ENCODE data around the gene ZEB1. TPM values are rescaled to one million over a fixed set of nuclear protein-coding genes. Genes with fewer than 3 reads are reported as not detected.
"Not testable (repeated sequence)": the region's sequence is repeated elsewhere in the genome, so short reads cannot be mapped to it uniquely, and the experiment has no call there.

Gene ZEB1
- total RNA-seq, 2 experiments from 2014 or later = 50.4 to 51.6 TPM

DNA sequence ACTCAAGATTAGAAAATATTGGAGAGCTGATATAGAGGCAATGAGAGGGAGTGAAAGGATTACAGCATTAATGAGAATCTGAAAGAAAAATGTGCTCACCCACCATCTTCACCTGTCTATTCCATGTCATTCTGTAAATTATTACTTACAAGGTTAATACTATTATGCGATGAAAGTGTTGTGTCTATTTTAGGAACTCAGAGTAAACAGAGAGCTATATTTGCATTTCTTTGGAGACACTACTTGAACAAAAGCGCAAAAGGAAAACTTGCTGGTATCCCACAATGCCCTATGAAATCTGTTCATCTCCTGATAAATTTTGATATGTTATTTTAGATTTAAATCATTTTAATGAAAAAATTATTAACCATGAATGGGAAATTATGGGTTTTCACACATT, 196.1 kb downstream of the ZEB1 start:
- Mint-ChIP-seq H3K4me1 (no peaks in the 10 kb centered on the region), H3K4me3 (no peak overlapping the region), H3K27me3 (no peaks in the 10 kb centered on the region), H3K27ac (no peak overlapping the region), H3K36me3 (ENCODE audit: low read depth) (peaks cover 40% of the 10 kb centered on the region), H3K9me3 (no peaks in the 10 kb centered on the region)
- no peak for DNase-seq
- CTCF ChIA-PET = no interaction called here
- POLR2A ChIA-PET = no interaction called here

DNA sequence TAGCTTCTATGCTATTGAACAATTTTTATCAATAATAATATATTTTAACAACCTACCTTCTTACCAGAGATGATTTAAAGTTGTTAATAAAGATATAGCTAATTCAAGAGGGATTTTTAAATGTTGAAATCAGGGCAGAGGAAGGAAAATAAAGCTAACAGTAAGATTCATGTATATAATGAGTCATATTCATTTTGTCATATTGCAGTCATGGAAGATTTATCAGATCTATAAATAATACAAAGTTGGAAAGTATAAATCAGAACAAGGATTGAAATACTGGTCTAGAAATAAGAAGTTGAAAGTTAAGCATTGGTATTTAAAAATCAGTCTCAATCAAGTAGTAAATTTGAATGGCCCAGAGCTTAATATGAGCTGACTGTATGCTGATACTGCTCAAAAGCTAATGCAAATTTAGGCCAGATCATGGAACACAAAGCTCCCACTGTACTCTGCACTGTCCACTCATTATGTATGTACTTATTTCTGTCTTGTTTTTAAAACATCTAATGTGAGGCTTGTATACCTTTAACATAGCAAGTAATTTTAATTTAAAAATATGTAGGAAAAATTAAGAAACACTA, 196.9 kb downstream of the ZEB1 start:
- Mint-ChIP-seq H3K4me1 (no peaks in the 10 kb centered on the region), H3K27me3 (no peaks in the 10 kb centered on the region), H3K36me3 (ENCODE audit: low read depth) (peaks cover 40% of the 10 kb centered on the region), H3K9me3 (no peaks in the 10 kb centered on the region), H3K4me3 (no peak overlapping the region), H3K27ac (no peak overlapping the region)
- ChIA-PET POLR2A (no interaction called here), CTCF (no interaction called here)
- no peak for DNase-seq

DNA sequence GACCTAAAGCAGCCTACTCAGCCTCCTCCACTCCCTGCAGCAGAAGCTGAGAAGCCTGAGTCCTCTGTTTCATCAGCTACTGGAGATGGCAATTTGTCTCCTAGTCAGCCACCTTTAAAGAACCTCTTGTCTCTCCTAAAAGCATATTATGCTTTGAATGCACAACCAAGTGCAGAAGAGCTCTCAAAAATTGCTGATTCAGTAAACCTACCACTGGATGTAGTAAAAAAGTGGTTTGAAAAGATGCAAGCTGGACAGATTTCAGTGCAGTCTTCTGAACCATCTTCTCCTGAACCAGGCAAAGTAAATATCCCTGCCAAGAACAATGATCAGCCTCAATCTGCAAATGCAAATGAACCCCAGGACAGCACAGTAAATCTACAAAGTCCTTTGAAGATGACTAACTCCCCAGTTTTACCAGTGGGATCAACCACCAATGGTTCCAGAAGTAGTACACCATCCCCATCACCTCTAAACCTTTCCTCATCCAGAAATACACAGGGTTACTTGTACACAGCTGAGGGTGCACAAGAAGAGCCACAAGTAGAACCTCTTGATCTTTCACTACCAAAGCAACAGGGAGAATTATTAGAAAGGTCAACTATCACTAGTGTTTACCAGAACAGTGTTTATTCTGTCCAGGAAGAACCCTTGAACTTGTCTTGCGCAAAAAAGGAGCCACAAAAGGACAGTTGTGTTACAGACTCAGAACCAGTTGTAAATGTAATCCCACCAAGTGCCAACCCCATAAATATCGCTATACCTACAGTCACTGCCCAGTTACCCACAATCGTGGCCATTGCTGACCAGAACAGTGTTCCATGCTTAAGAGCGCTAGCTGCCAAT, 202.2 kb downstream of the ZEB1 start:
- Mint-ChIP-seq H3K27ac (no peak overlapping the region), H3K36me3 (ENCODE audit: low read depth) (peaks cover 63% of the 10 kb centered on the region), H3K9me3 (no peaks in the 10 kb centered on the region), H3K4me3 (no peak overlapping the region), H3K27me3 (no peaks in the 10 kb centered on the region), H3K4me1 (no peaks in the 10 kb centered on the region)
- POLR2A ChIA-PET = no interaction called here
- no peak for DNase-seq
- CTCF ChIA-PET = no interaction called here

GRCh38 chr10:31522820-31523219, 203.8 kb downstream of the ZEB1 start:
- peaks cover 63% of the 10 kb centered on the region for H3K36me3 Mint-ChIP-seq (ENCODE audit: low read depth)

GRCh38 chr10:31524460-31524859, 205.4 kb downstream of the ZEB1 start:
- Mint-ChIP-seq H3K27me3 (no peaks in the 10 kb centered on the region), H3K4me3 (no peak overlapping the region), H3K27ac (no peak overlapping the region), H3K36me3 (ENCODE audit: low read depth) (peaks cover 64% of the 10 kb centered on the region), H3K4me1 (no peaks in the 10 kb centered on the region), H3K9me3 (no peaks in the 10 kb centered on the region)
- POLR2A ChIA-PET = no interaction called here
- no peak for DNase-seq
- CTCF ChIA-PET = no interaction called here

More at GRCh38 chr10:31522820-31523219, 203.8 kb downstream of the ZEB1 start:
- Mint-ChIP-seq H3K9me3 (no peaks in the 10 kb centered on the region), H3K4me3 (no peak overlapping the region), H3K27me3 (no peaks in the 10 kb centered on the region), H3K27ac (no peak overlapping the region), H3K4me1 (no peaks in the 10 kb centered on the region)
- no peak for DNase-seq
- ChIA-PET CTCF (no interaction called here), POLR2A (no interaction called here)

DNA sequence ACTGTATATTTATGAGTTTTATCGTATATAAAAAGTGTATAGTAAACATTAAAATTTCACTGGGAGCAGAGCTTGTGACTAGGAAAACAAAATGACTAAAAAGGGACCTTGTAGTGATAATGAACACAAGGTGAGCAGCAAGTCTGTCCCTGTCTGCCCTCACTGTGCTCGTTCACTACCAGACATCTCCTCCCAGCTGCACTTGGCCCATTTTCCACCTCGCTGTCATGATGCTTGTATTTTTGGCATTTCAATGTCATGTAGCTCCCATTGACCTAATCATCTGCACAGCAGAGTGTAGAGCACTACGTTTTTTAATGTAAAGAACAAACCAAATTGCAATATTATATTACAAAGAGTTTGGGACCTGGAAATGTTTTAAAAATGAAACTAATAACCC, 207.2 kb downstream of the ZEB1 start:
- ChIA-PET CTCF (no interaction called here), POLR2A (no interaction called here)
- Mint-ChIP-seq H3K4me3 (no peak overlapping the region), H3K4me1 (no peaks in the 10 kb centered on the region), H3K36me3 (ENCODE audit: low read depth) (peaks cover 52% of the 10 kb centered on the region), H3K27me3 (no peaks in the 10 kb centered on the region), H3K27ac (no peak overlapping the region), H3K9me3 (no peaks in the 10 kb centered on the region)
- DNase-seq = no peak

DNA sequence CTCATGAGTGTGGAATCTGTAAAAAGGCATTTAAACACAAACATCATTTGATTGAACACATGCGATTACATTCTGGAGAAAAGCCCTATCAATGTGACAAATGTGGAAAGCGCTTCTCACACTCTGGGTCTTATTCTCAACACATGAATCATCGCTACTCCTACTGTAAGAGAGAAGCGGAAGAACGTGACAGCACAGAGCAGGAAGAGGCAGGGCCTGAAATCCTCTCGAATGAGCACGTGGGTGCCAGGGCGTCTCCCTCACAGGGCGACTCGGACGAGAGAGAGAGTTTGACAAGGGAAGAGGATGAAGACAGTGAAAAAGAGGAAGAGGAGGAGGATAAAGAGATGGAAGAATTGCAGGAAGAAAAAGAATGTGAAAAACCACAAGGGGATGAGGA, 207.7 kb downstream of the ZEB1 start:
- H3K36me3 Mint-ChIP-seq (ENCODE audit: low read depth) = peaks cover 47% of the 10 kb centered on the region
- CTCF ChIA-PET = no interaction called here
- no peaks in the 10 kb centered on the region for H3K27me3 Mint-ChIP-seq
- POLR2A ChIA-PET = no interaction called here
- no peaks in the 10 kb centered on the region for H3K4me1 Mint-ChIP-seq
- H3K4me3 Mint-ChIP-seq = no peak overlapping the region
- no peak overlapping the region for H3K27ac Mint-ChIP-seq
- DNase-seq = no peak
- H3K9me3 Mint-ChIP-seq = no peaks in the 10 kb centered on the region

DNA sequence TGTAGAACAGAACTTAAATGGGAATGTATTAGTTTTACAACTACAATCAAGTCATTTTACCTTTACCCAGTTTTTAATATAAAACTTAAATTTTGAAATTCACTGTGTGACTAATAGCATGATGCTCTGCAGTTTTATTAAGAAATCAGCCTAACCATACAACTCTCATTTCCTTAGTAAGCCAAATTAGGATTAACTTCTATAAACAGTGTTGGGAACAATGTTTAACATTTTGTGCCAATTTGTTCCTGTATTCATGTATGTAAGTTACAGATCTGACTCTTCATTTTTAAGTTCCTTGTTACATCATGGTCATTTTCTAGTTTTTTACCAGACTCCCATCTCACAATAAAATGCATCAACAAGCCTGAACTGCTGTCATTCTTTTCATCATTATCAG, 209.8 kb downstream of the ZEB1 start:
- no peaks in the 10 kb centered on the region for H3K9me3 Mint-ChIP-seq
- no peaks in the 10 kb centered on the region for H3K4me1 Mint-ChIP-seq
- no peak overlapping the region for H3K4me3 Mint-ChIP-seq
- no peaks in the 10 kb centered on the region for H3K27me3 Mint-ChIP-seq
- H3K36me3 Mint-ChIP-seq (ENCODE audit: low read depth) = peaks cover 33% of the 10 kb centered on the region
- CTCF ChIA-PET = no interaction called here
- no peak overlapping the region for H3K27ac Mint-ChIP-seq
- DNase-seq = no peak
- POLR2A ChIA-PET = no interaction called here

- H3K9me3 Mint-ChIP-seq = no peaks in the 10 kb centered on the region
Observed at GRCh38 chr10:31536302-31536701, 217.3 kb downstream of the ZEB1 start.

GRCh38 chr10:31549896-31550295, 230.9 kb downstream of the ZEB1 start:
- Mint-ChIP-seq H3K36me3 (ENCODE audit: low read depth) (no peaks in the 10 kb centered on the region), H3K4me3 (no peak overlapping the region), H3K4me1 (peaks cover 3% of the 10 kb centered on the region), H3K9me3 (peaks cover 18% of the 10 kb centered on the region), H3K27me3 (no peaks in the 10 kb centered on the region), H3K27ac (no peak overlapping the region)
- ChIA-PET POLR2A (no interaction called here), CTCF (no interaction called here)
- no peak for DNase-seq

More at GRCh38 chr10:31536302-31536701, 217.3 kb downstream of the ZEB1 start:
- H3K4me1 Mint-ChIP-seq = no peaks in the 10 kb centered on the region
- ChIA-PET POLR2A (no interaction called here), CTCF (no interaction called here)
- no peak overlapping the region for H3K27ac Mint-ChIP-seq
- no peak for DNase-seq
- no peak overlapping the region for H3K4me3 Mint-ChIP-seq
- peaks cover 23% of the 10 kb centered on the region for H3K27me3 Mint-ChIP-seq
- no peaks in the 10 kb centered on the region for H3K36me3 Mint-ChIP-seq (ENCODE audit: low read depth)

GRCh38 chr10:31554556-31554955, 235.5 kb downstream of the ZEB1 start:
- peaks cover 22% of the 10 kb centered on the region for H3K9me3 Mint-ChIP-seq
- H3K27me3 Mint-ChIP-seq = peaks cover 13% of the 10 kb centered on the region
- H3K4me3 Mint-ChIP-seq = no peak overlapping the region
- POLR2A ChIA-PET = no interaction called here
- H3K4me1 Mint-ChIP-seq = peaks cover 3% of the 10 kb centered on the region
- CTCF ChIA-PET = no interaction called here
- no peak overlapping the region for H3K27ac Mint-ChIP-seq
- no peak for DNase-seq
- peaks cover 4% of the 10 kb centered on the region for H3K36me3 Mint-ChIP-seq (ENCODE audit: low read depth)

DNA sequence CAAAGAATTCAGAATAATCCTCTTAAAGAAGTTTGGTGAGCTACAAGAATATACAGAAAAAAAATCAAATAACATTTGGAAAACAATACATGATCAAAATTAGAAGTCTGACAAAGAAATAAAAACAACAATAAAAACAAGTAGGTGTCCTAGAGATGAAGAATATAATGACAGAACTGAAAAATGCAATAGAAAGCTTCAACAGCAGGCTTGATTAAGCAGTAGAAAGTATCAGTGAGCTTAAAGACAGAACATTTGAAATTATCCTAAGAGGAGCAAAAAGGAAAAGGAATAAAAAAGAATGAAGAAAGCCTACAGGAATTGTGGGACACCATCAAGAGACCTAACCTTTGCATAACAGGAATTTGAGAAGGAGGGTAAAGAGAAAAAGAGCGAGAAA, 238.8 kb downstream of the ZEB1 start:
- Mint-ChIP-seq H3K27me3 (peaks cover 30% of the 10 kb centered on the region), H3K27ac (no peak overlapping the region), H3K4me1 (no peaks in the 10 kb centered on the region), H3K4me3 (no peak overlapping the region), H3K36me3 (ENCODE audit: low read depth) (peaks cover 4% of the 10 kb centered on the region), H3K9me3 (peaks cover 18% of the 10 kb centered on the region)
- CTCF ChIA-PET = no interaction called here
- POLR2A ChIA-PET = no interaction called here
- DNase-seq = no peak

- peaks cover 32% of the 10 kb centered on the region for H3K27me3 Mint-ChIP-seq
- POLR2A ChIA-PET; H3K27ac Mint-ChIP-seq; CTCF ChIA-PET; H3K36me3 Mint-ChIP-seq (ENCODE audit: low read depth); DNase-seq; H3K4me3 Mint-ChIP-seq; H3K9me3 Mint-ChIP-seq; H3K4me1 Mint-ChIP-seq: not testable (repeated sequence)
Observed at GRCh38 chr10:31568252-31568861, 249.3 kb downstream of the ZEB1 start.

DNA sequence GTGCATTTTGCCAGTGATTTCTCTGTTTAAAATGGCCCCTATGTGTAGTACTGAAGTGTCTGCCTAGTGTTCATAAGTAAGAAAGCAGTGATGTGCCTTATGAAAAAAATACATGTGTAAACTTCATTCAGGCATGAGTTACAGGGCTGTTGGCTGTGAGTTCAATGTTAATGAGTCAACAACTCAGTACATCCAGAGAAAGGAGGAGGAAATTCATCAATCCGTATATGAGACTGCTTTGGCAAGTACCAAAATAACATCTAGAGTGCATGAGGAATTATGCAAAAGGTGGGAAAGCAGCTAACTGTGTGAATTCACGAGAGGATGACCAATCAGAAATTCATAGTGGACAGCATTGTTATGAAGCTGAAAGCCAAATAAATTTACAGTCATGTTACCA, 255.6 kb downstream of the ZEB1 start:
- H3K27me3 Mint-ChIP-seq = peaks cover 12% of the 10 kb centered on the region
- CTCF ChIA-PET = no interaction called here
- no peak overlapping the region for H3K27ac Mint-ChIP-seq
- no peaks in the 10 kb centered on the region for H3K36me3 Mint-ChIP-seq (ENCODE audit: low read depth)
- DNase-seq = no peak
- POLR2A ChIA-PET = no interaction called here
- H3K4me1 Mint-ChIP-seq = no peaks in the 10 kb centered on the region
- H3K9me3 Mint-ChIP-seq = no peaks in the 10 kb centered on the region
- H3K4me3 Mint-ChIP-seq = no peak overlapping the region

Measured in activated CD4-positive, alpha-beta memory T cell treated with anti-CD3 and anti-CD28 coated beads, Interleukin-2, amount 10 ng/mL, durations not matched to agents 7 days and 5 days (primary cell).